Measurements from ENCODE around the gene CYP4F3. TPM values are rescaled to one million over a fixed set of nuclear protein-coding genes. Genes with fewer than 3 reads are reported as not detected.
"Not testable (repeated sequence)": the region's sequence is repeated elsewhere in the genome, so short reads cannot be mapped to it uniquely, and the experiment has no call there.

CYP4F3 gene
- total and polyA plus RNA-seq, 5 donors from 2014 or later, result not detected

GRCh38 chr19:15672580-15673175, 32.0 kb downstream of the CYP4F3 start, which contains the start of gene CYP4F12:
TSS of gene CYP4F12 (plus strand) at chr19:15673087. CDS start at chr19:15673530, 443 bp downstream.
- Histone ChIP-seq H3K9me3 (ENCODE audit: control insufficient read depth in 2 of 2, low read length in 2 of 2) (no peaks in the 10 kb centered on the region), H3K27me3 (ENCODE audit: control insufficient read depth, insufficient read depth, low read length) (peaks cover 4% of the 10 kb centered on the region), H3K27ac (ENCODE audit: insufficient read depth, low read length, poor library complexity, severe bottlenecking) (no peak within 1 kb of the TSS), H3K4me3 (ENCODE audit: low read depth, low read length) (no peak within 1 kb of the TSS), H3K36me3 (ENCODE audit: control insufficient read depth, insufficient read depth, low read length) (no peaks in the 10 kb centered on the region), H3K4me1 (ENCODE audit: control insufficient read depth, insufficient read depth, low read length, poor library complexity, severe bottlenecking) (no peaks in the 10 kb centered on the region)
- peak within 1 kb of the TSS in 1 of 4 donors; percentile 63 for H3K4me3 Mint-ChIP-seq
- H3K36me3 Mint-ChIP-seq, result no peaks in the 10 kb centered on the region
- H3K9me3 Mint-ChIP-seq, result peaks cover 0 to 3% (median 0%) of the 10 kb centered on the region in 7 donors
- peak within 1 kb of the TSS in 2 of 3 donors; percentile 60 to 67 for H3K27ac Mint-ChIP-seq
- H3K27me3 Mint-ChIP-seq, result no peaks in the 10 kb centered on the region
- DNase-seq, result peak in 1 of 3 donors; percentile 3
- H3K4me1 Mint-ChIP-seq, result peaks cover 0 to 13% (median 0%) of the 10 kb centered on the region in 4 donors
- peak in 1 of 2 donors; percentile 49 for ATAC-seq (ENCODE audit: low read depth in 2 of 2)

GRCh38 chr19:15673176-15673654, 32.5 kb downstream of the CYP4F3 start:
- H3K27ac Mint-ChIP-seq, result no peak overlapping the region
- H3K9me3 Mint-ChIP-seq, result peaks cover 0 to 4% (median 0%) of the 10 kb centered on the region in 7 donors

DNA sequence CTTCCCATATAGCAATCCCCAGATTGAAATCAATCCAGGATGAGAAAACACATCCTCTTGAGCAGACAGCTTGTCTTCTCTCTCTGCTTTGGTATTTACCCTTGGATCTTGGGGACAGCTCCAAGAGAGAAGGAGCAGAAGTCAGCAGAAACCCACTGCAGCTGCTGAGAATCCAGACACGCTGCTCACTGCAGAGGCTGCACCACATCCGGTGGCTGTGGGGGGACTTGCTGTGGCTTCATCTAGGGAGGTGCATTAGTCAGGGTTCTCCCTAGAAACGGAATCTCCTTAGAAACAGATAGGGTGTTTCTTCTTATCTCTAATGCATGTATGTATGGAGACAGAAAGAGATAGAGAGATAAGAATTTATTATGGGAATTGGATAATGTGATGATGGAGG, 34.9 kb downstream of the CYP4F3 start:
- Histone ChIP-seq H3K27ac (ENCODE audit: insufficient read depth, low read length, poor library complexity, severe bottlenecking) (no peak overlapping the region), H3K4me3 (ENCODE audit: low read depth, low read length) (no peak overlapping the region), H3K36me3 (ENCODE audit: control insufficient read depth, insufficient read depth, low read length) (no peaks in the 10 kb centered on the region), H3K4me1 (ENCODE audit: control insufficient read depth, insufficient read depth, low read length, poor library complexity, severe bottlenecking) (no peaks in the 10 kb centered on the region), H3K27me3 (ENCODE audit: control insufficient read depth, insufficient read depth, low read length) (no peaks in the 10 kb centered on the region), H3K9me3 (ENCODE audit: control insufficient read depth in 2 of 2, low read length in 2 of 2) (no peaks in the 10 kb centered on the region)
- Mint-ChIP-seq H3K27me3 (no peaks in the 10 kb centered on the region), H3K4me1 (peaks cover 0 to 13% (median 0%) of the 10 kb centered on the region in 4 donors), H3K27ac (peak overlapping the region in 1 of 3 donors; percentile 73), H3K36me3 (no peaks in the 10 kb centered on the region), H3K4me3 (no peak overlapping the region), H3K9me3 (peaks cover 0 to 2% (median 0%) of the 10 kb centered on the region in 7 donors)
- DNase-seq, result no peak
- no peak for ATAC-seq (ENCODE audit: low read depth in 2 of 2)

More at GRCh38 chr19:15673176-15673654, 32.5 kb downstream of the CYP4F3 start:
- no peak for DNase-seq
- H3K36me3 ChIP-seq (ENCODE audit: control insufficient read depth, insufficient read depth, low read length), result no peaks in the 10 kb centered on the region
- Mint-ChIP-seq H3K4me3 (peak overlapping the region in 1 of 4 donors; percentile 63), H3K4me1 (peaks cover 0 to 13% (median 0%) of the 10 kb centered on the region in 4 donors), H3K36me3 (no peaks in the 10 kb centered on the region), H3K27me3 (no peaks in the 10 kb centered on the region)
- H3K4me3 ChIP-seq (ENCODE audit: low read depth, low read length), result no peak overlapping the region
- H3K27me3 ChIP-seq (ENCODE audit: control insufficient read depth, insufficient read depth, low read length), result peaks cover 4% of the 10 kb centered on the region
- no peaks in the 10 kb centered on the region for H3K4me1 ChIP-seq (ENCODE audit: control insufficient read depth, insufficient read depth, low read length, poor library complexity, severe bottlenecking)
- peak in 1 of 2 donors; percentile 50 for ATAC-seq (ENCODE audit: low read depth in 2 of 2)
- H3K27ac ChIP-seq (ENCODE audit: insufficient read depth, low read length, poor library complexity, severe bottlenecking), result no peak overlapping the region
- H3K9me3 ChIP-seq (ENCODE audit: control insufficient read depth in 2 of 2, low read length in 2 of 2), result no peaks in the 10 kb centered on the region

GRCh38 chr19:15679089-15679488, 38.4 kb downstream of the CYP4F3 start:
- Mint-ChIP-seq H3K27ac (no peak overlapping the region), H3K36me3 (no peaks in the 10 kb centered on the region), H3K9me3 (peaks cover 0 to 5% (median 0%) of the 10 kb centered on the region in 7 donors), H3K4me1 (no peaks in the 10 kb centered on the region), H3K4me3 (no peak overlapping the region), H3K27me3 (no peaks in the 10 kb centered on the region)
- no peaks in the 10 kb centered on the region for H3K9me3 ChIP-seq (ENCODE audit: control insufficient read depth in 2 of 2, low read length in 2 of 2)
- no peak for ATAC-seq (ENCODE audit: low read depth in 2 of 2)
- no peaks in the 10 kb centered on the region for H3K27me3 ChIP-seq (ENCODE audit: control insufficient read depth, insufficient read depth, low read length)
- H3K36me3 ChIP-seq (ENCODE audit: control insufficient read depth, insufficient read depth, low read length), result no peaks in the 10 kb centered on the region
- no peak overlapping the region for H3K27ac ChIP-seq (ENCODE audit: insufficient read depth, low read length, poor library complexity, severe bottlenecking)
- H3K4me3 ChIP-seq (ENCODE audit: low read depth, low read length), result no peak overlapping the region
- no peaks in the 10 kb centered on the region for H3K4me1 ChIP-seq (ENCODE audit: control insufficient read depth, insufficient read depth, low read length, poor library complexity, severe bottlenecking)
- DNase-seq, result no peak

DNA sequence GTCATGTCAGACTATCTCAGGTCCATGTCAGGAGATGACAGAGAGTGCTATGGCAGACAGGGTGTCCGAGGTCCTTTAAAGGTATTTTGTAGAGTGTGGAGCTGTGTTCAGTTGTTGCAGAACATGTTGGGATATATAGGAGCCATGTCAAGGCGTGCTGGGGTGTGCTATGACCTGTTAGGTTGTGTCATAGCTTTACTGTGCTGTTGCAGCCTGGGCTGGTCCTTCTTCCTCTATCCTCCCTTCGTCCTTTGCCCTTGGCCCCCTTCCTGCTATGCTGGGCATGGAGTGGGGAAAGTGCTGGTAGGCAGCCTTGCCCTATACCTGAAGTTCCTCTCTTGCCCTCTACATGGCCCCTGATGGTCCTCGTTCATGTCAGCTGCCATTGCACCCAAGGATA, 39.2 kb downstream of the CYP4F3 start:
- H3K4me1 Mint-ChIP-seq; H3K9me3 Mint-ChIP-seq; H3K4me1 ChIP-seq (ENCODE audit: control insufficient read depth, insufficient read depth, low read length, poor library complexity, severe bottlenecking); H3K36me3 ChIP-seq (ENCODE audit: control insufficient read depth, insufficient read depth, low read length); H3K4me3 ChIP-seq (ENCODE audit: low read depth, low read length); H3K36me3 Mint-ChIP-seq; H3K4me3 Mint-ChIP-seq; H3K27me3 ChIP-seq (ENCODE audit: control insufficient read depth, insufficient read depth, low read length); H3K27me3 Mint-ChIP-seq; H3K9me3 ChIP-seq (ENCODE audit: control insufficient read depth in 2 of 2, low read length in 2 of 2); DNase-seq; H3K27ac ChIP-seq (ENCODE audit: insufficient read depth, low read length, poor library complexity, severe bottlenecking); ATAC-seq (ENCODE audit: low read depth in 2 of 2); H3K27ac Mint-ChIP-seq: not testable (repeated sequence)

- H3K27me3 ChIP-seq (ENCODE audit: control insufficient read depth, insufficient read depth, low read length), result peaks cover under 1% of the 10 kb centered on the region
- DNase-seq (no peak), ATAC-seq (ENCODE audit: low read depth in 2 of 2) (no peak)
- Mint-ChIP-seq H3K4me1 (no peaks in the 10 kb centered on the region), H3K27ac (no peak overlapping the region), H3K4me3 (no peak overlapping the region), H3K36me3 (no peaks in the 10 kb centered on the region), H3K27me3 (peaks cover 10% of the 10 kb centered on the region), H3K9me3 (peaks cover 0 to 5% (median 0%) of the 10 kb centered on the region in 7 donors)
- no peaks in the 10 kb centered on the region for H3K9me3 ChIP-seq (ENCODE audit: control insufficient read depth in 2 of 2, low read length in 2 of 2)
- H3K36me3 ChIP-seq (ENCODE audit: control insufficient read depth, insufficient read depth, low read length), result no peaks in the 10 kb centered on the region
- H3K4me3 ChIP-seq (ENCODE audit: low read depth, low read length), result no peak overlapping the region
- no peak overlapping the region for H3K27ac ChIP-seq (ENCODE audit: insufficient read depth, low read length, poor library complexity, severe bottlenecking)
- no peaks in the 10 kb centered on the region for H3K4me1 ChIP-seq (ENCODE audit: control insufficient read depth, insufficient read depth, low read length, poor library complexity, severe bottlenecking)
Measured at GRCh38 chr19:15680478-15681322, 40.0 kb downstream of the CYP4F3 start.

- Mint-ChIP-seq H3K4me3 (no peak overlapping the region), H3K27ac (no peak overlapping the region), H3K36me3 (no peaks in the 10 kb centered on the region), H3K4me1 (no peaks in the 10 kb centered on the region), H3K9me3 (peaks cover 0 to 14% (median 4%) of the 10 kb centered on the region in 7 donors), H3K27me3 (peaks cover 14% of the 10 kb centered on the region)
- Histone ChIP-seq H3K27ac (ENCODE audit: insufficient read depth, low read length, poor library complexity, severe bottlenecking) (no peak overlapping the region), H3K27me3 (ENCODE audit: control insufficient read depth, insufficient read depth, low read length) (peaks cover 3% of the 10 kb centered on the region), H3K36me3 (ENCODE audit: control insufficient read depth, insufficient read depth, low read length) (no peaks in the 10 kb centered on the region), H3K9me3 (ENCODE audit: control insufficient read depth in 2 of 2, low read length in 2 of 2) (no peaks in the 10 kb centered on the region), H3K4me1 (ENCODE audit: control insufficient read depth, insufficient read depth, low read length, poor library complexity, severe bottlenecking) (no peaks in the 10 kb centered on the region), H3K4me3 (ENCODE audit: low read depth, low read length) (no peak overlapping the region)
- ATAC-seq (ENCODE audit: low read depth in 2 of 2), result no peak
- DNase-seq, result no peak
Measured at GRCh38 chr19:15683411-15683810, 42.7 kb downstream of the CYP4F3 start.

Data from CD4-positive, CD25-positive, alpha-beta regulatory T cell (primary cell).